ENCODE data around the gene DDX51. TPM values are rescaled to one million over a fixed set of nuclear protein-coding genes. Genes with fewer than 3 reads are reported as not detected.
"Not testable (repeated sequence)": the region's sequence is repeated elsewhere in the genome, so short reads cannot be mapped to it uniquely, and the experiment has no call there.

Gene DDX51
- total RNA-seq, 2 donors from 2014 or later, result 20.7 to 44.5 TPM

DNA sequence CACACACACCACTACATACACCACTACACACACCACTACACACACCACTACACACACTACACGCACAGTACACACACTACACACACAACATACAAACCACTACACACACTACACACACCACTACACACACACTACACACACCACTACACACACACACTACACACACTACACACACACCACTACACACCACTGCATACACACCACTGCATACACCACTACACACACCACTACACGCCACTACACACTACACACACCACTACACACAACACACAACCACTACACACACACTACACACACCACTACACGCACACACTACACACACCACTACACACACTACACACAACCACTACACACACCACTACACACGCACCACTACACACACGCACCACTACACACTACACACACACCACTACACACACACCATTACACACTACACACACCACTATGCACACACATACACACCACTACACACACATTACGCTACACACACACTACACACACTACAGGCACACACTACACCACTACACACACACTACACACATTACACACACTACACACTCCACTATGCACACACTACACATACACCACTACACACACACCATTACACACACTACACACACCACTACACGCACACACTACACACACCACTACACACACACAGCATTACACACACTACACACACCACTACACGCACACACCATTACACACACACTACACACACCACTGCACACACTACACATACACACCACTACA is 12.6 kb upstream of the DDX51 start:
- no peaks in the 10 kb centered on the region for H3K9me3 Mint-ChIP-seq
- no peak overlapping the region for H3K27ac Mint-ChIP-seq
- no peak for ATAC-seq (replicated peaks)

DNA sequence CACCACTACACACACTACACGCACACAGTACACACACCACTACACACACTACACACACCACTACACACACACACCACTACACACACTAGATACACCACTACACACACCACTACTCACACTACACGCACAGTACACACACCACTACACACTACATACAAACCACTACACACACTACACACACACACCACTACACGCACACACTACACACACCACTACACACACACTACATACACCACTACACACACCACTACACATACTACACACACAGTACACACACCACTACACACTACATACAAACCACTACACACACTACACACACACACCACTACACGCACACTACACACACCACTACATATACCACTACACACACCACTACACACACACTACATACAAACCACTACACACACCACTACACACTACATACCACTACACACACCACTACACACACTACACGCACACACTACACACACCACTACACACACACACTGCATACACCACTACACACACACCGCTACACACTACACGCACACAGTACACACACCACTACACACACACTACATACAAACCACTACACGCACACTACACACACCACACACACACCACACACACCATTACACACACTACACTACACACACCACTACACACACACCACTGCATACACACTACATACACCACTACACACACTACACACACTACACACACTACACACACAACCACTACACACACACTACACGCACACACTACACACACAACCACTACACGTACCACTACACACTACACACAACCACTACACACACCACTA is 11.9 kb upstream of the DDX51 start:
- H3K36me3 Mint-ChIP-seq (ENCODE audit: low read depth), result no peaks in the 10 kb centered on the region
- ATAC-seq (replicated peaks), result no peak
- no peaks in the 10 kb centered on the region for H3K9me3 Mint-ChIP-seq

More for the DNA sequence above, 12.6 kb upstream of the DDX51 start:
- H3K36me3 Mint-ChIP-seq (ENCODE audit: low read depth), result no peaks in the 10 kb centered on the region
- no peak overlapping the region for H3K4me3 Mint-ChIP-seq
- no peaks in the 10 kb centered on the region for H3K4me1 Mint-ChIP-seq
- H3K27me3 Mint-ChIP-seq, result no peaks in the 10 kb centered on the region

DNA sequence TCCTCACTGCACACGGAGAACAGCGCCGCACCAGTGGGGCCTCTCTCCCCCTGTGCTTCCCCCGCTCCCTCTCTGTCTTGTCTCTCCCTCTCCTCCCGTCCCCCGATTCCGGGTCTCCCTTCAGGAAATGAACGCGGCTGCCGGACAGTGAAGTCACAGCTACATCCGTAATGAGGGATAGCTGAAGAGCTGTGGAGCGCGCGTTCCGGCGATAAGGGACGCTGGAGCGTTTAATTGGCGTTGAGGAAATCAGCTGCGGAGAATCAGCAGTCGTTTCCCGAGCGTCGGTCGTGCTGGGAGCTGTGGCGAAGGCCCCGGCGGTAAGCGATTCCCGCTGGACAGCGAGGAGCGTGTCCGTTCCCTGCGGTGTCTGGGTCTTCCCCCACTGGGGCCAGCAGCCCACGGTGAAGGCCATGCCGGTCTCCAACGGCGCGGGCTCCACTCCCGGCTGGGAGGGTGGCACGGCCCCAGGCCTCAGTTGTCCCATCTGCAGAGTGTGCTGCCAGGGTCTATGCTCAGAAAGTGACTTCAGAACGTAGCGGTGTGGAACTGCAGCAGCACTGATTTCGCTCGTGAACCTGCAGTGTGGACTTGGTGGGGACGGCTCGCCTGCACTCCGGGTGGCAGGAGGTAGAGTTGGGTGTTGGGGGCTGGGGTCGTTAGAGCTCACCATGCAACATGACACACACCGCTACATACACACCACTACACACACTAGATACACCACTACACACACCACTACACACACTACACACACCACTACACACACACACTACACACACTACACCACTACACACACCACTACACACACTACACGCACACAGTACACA is 11.0 kb upstream of the DDX51 start:
- no peaks in the 10 kb centered on the region for H3K27me3 Mint-ChIP-seq
- H3K4me1 Mint-ChIP-seq, result no peaks in the 10 kb centered on the region
- no peak overlapping the region for H3K27ac Mint-ChIP-seq
- H3K9me3 Mint-ChIP-seq, result no peaks in the 10 kb centered on the region
- no peak overlapping the region for H3K4me3 Mint-ChIP-seq
- no peak for ATAC-seq (replicated peaks)
- no peaks in the 10 kb centered on the region for H3K36me3 Mint-ChIP-seq (ENCODE audit: low read depth)

More for the DNA sequence above, 11.9 kb upstream of the DDX51 start:
- no peaks in the 10 kb centered on the region for H3K4me1 Mint-ChIP-seq
- H3K27me3 Mint-ChIP-seq, result no peaks in the 10 kb centered on the region
- H3K27ac Mint-ChIP-seq, result no peak overlapping the region
- no peak overlapping the region for H3K4me3 Mint-ChIP-seq

DNA sequence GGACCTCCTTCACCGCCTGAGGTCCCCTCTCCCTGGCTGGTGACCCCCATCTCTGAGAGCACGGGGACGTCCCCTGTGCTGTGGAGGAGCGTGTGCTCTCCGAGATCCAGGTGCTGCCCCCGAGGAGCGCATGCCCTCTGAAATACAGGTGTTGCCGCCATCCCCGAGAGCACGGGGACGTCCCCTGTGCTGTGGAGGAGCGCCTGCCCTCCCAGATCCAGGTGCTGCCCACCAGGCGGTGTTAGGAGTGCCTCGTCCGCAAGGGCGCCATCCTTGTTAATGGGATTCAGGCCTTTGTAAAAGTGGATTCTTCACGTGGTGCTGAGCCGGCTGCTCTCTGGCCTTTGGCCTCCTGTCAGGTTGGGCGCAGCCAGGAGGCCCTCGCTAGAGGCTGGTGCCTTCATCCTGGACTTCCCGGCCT is 10.2 kb upstream of the DDX51 start:
- Mint-ChIP-seq H3K9me3 (no peaks in the 10 kb centered on the region), H3K4me3 (no peak overlapping the region)

DNA sequence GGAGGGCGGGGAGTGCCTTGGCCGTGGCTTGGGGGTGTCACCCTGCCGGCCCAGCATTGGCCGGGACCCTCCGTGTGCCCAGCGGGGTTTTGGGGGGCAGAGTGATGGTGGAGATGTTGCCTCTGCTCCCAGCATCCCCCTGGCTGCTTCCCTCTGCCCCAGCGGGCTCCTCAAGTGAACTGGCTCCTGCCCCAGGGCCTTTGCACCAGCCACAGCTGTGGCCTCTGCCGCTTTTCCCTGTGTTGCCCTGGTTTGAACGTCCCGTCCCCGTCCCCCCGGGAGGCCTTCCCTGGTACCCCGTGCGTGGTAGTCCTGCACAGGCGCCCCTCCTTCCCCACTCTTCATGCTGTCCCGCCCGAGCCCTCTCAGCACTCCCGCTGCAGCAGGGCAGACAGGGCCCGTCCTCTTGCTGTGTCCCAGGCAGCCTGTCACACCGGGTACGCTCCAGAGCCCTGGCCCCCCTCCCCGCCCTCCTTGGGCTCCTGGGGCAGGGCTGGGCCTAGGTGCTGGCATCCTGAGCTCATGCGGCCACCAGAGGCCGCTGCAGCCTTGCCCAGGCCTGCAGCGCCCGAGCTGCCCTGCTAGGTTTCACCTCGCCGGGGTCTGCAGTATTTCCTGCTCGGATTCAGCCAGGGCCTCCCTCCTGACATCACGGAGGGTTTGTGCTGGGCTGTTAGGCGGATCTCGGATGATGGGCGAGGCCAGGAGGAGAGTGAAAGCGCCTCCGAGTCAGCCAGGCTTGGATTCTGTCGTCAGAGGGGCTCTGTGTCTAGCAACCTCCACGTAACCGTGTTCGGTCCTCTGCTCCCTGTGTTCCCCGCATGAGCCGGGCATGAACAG is 9.6 kb upstream of the DDX51 start:
- Mint-ChIP-seq H3K4me3 (no peak overlapping the region), H3K9me3 (no peaks in the 10 kb centered on the region), H3K36me3 (ENCODE audit: low read depth) (no peaks in the 10 kb centered on the region), H3K27me3 (no peaks in the 10 kb centered on the region), H3K4me1 (no peaks in the 10 kb centered on the region), H3K27ac (no peak overlapping the region)
- peak; percentile 89 for ATAC-seq (replicated peaks)

More for the DNA sequence above, 10.2 kb upstream of the DDX51 start:
- ATAC-seq (replicated peaks), result no peak
- no peaks in the 10 kb centered on the region for H3K27me3 Mint-ChIP-seq
- H3K4me1 Mint-ChIP-seq, result no peaks in the 10 kb centered on the region
- no peak overlapping the region for H3K27ac Mint-ChIP-seq
- H3K36me3 Mint-ChIP-seq (ENCODE audit: low read depth), result no peaks in the 10 kb centered on the region

DNA sequence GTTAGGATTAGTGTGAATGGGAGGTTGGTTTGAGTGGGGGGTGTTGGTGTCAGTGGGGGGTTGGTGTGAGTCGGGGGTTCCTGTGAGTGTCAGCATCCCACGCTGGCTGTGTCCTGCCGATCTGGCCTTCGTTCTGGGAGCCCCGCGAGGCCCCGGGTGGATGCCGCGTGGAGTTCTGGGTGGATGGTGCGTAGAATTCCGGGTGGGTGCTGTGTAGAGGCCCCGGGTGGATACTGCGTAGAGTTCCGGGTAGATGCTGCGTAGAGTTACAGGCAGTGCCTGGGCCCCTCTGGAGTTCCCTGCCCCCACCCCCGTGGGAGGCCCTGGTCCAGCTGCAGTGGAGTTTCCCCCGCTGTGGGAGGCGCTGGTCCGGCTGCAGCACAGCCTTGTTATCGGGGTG is 8.8 kb upstream of the DDX51 start:
- Mint-ChIP-seq H3K27me3 (no peaks in the 10 kb centered on the region), H3K36me3 (ENCODE audit: low read depth) (no peaks in the 10 kb centered on the region), H3K27ac (no peak overlapping the region), H3K9me3 (no peaks in the 10 kb centered on the region), H3K4me1 (no peaks in the 10 kb centered on the region), H3K4me3 (no peak overlapping the region)
- no peak for ATAC-seq (replicated peaks)

DNA sequence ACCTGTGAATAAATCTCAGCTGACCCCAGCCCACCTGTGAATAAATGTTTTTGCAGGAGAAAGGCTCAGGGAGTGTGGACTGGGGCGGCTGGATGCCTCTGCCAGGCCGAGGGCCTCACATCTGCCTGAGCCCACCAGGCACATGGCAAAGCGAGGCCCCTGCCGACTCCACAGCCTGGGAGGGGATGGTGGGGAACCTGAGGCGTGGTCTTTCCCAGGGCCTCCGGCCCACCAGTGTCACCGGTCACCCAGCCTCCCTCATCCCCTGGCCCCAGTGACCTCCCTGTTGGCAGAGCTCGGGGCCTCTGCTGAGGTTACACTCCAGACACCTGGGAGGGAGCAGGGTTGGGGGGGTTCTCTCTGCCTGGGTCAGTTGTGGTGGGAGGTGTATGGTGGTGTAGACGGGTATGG is 8.3 kb upstream of the DDX51 start:
- Mint-ChIP-seq H3K9me3 (no peaks in the 10 kb centered on the region), H3K36me3 (ENCODE audit: low read depth) (no peaks in the 10 kb centered on the region), H3K27me3 (no peaks in the 10 kb centered on the region), H3K4me3 (no peak overlapping the region), H3K4me1 (no peaks in the 10 kb centered on the region), H3K27ac (no peak overlapping the region)
- ATAC-seq (replicated peaks), result no peak

DNA sequence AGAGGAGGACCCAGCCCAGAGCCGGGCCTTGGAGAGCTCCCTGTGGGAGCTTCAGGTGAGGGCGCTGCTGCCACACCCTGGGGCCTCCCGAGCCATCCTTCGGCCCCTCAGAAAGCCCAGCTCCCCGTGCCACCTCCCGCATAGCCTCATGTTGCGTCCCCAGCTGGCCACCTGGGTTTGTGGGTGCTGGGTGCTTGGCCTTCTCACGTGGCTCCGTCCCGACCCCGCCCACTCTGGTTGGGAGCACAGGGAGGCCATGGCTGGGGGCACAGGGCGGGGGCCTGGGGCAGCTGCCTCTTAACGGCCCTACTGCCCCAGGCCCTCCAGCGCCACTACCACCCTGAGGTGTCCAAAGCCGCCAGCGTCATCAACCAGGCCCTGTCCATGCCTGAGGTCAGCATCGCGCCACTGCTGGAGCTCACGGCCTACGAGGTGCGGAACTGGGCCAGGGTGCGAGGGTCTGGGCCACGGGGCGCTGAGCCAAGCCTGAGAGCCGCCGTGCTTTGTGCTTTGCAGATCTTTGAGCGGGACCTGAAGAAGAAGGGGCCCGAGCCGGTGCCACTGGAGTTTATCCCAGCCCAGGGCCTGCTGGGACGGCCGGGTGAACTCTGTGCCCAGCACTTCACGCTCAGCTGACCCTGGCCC is 7.8 kb upstream of the DDX51 start:
- no peaks in the 10 kb centered on the region for H3K4me1 Mint-ChIP-seq
- ATAC-seq (replicated peaks), result no peak

DNA sequence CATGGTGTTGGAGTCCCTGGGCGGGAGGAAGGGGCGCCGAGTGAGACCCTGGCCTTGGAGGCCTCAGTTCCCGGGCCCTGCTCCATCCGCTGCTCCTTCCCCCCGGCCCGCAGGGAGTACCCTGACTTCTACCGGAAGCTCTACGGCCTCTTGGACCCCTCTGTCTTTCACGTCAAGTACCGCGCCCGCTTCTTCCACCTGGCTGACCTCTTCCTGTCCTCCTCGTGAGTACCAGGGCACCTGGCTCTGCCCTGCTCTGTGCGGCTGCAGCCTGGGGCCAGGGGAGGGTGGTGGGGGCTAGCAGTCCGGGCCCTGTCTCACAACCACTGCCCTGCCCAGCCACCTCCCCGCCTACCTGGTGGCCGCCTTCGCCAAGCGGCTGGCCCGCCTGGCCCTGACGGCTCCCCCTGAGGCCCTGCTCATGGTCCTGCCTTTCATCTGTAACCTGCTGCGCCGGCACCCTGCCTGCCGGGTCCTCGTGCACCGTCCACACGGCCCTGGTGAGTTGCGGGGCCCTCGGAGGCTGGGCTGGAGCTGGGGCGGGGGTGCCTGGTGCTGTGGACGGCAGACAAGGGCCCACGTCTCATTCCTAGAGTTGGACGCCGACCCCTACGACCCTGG is 7.1 kb upstream of the DDX51 start:
- Mint-ChIP-seq H3K4me1 (peaks cover 2% of the 10 kb centered on the region), H3K27me3 (no peaks in the 10 kb centered on the region), H3K27ac (no peak overlapping the region), H3K4me3 (no peak overlapping the region), H3K9me3 (no peaks in the 10 kb centered on the region), H3K36me3 (ENCODE audit: low read depth) (peaks cover 4% of the 10 kb centered on the region)
- no peak for ATAC-seq (replicated peaks)

More for the DNA sequence above, 7.8 kb upstream of the DDX51 start:
- Mint-ChIP-seq H3K9me3 (no peaks in the 10 kb centered on the region), H3K36me3 (ENCODE audit: low read depth) (no peaks in the 10 kb centered on the region), H3K27me3 (no peaks in the 10 kb centered on the region), H3K4me3 (no peak overlapping the region), H3K27ac (no peak overlapping the region)

DNA sequence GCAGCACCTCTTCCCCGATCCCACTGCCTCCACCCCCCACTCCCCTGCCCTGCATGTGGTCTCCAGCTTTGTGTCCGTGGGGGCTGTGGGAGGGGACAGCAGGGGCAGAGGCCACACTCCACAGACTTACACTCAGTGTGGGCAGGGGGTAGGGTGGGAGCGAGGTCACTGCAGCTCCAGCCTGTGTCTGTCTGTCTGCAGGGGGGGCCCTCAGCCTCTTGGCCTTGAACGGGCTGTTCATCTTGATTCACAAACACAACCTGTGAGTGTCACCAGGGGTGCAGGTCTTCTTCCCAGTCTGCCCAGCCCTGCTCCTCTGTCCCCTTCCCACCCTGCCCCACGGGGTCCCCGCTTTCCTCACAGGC is 6.6 kb upstream of the DDX51 start:
- no peak overlapping the region for H3K4me3 Mint-ChIP-seq
- peaks cover 7% of the 10 kb centered on the region for H3K4me1 Mint-ChIP-seq
- H3K27me3 Mint-ChIP-seq, result no peaks in the 10 kb centered on the region
- no peak for ATAC-seq (replicated peaks)
- H3K9me3 Mint-ChIP-seq, result no peaks in the 10 kb centered on the region
- no peak overlapping the region for H3K27ac Mint-ChIP-seq
- peaks cover 9% of the 10 kb centered on the region for H3K36me3 Mint-ChIP-seq (ENCODE audit: low read depth)

DNA sequence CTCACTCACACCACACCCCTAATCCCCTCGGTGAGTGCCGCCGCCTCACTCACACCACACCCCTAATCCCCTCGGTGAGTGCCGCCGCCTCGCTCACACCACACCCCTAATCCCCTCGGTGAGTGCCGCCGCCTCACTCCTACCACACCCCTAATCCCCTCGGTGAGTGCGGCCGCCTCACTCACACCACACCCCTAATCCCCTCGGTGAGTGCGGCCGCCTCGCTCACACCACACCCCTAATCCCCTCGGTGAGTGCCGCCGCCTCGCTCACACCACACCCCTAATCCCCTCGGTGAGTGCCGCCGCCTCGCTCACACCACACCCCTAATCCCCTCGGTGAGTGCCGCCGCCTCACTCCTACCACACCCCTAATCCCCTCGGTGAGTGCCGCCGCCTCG is 5.4 kb upstream of the DDX51 start:
- not testable (repeated sequence) for ATAC-seq (replicated peaks); H3K4me3 Mint-ChIP-seq; H3K4me1 Mint-ChIP-seq; H3K27me3 Mint-ChIP-seq; H3K9me3 Mint-ChIP-seq; H3K27ac Mint-ChIP-seq
- H3K36me3 Mint-ChIP-seq (ENCODE audit: low read depth), result peaks cover 19% of the 10 kb centered on the region

DNA sequence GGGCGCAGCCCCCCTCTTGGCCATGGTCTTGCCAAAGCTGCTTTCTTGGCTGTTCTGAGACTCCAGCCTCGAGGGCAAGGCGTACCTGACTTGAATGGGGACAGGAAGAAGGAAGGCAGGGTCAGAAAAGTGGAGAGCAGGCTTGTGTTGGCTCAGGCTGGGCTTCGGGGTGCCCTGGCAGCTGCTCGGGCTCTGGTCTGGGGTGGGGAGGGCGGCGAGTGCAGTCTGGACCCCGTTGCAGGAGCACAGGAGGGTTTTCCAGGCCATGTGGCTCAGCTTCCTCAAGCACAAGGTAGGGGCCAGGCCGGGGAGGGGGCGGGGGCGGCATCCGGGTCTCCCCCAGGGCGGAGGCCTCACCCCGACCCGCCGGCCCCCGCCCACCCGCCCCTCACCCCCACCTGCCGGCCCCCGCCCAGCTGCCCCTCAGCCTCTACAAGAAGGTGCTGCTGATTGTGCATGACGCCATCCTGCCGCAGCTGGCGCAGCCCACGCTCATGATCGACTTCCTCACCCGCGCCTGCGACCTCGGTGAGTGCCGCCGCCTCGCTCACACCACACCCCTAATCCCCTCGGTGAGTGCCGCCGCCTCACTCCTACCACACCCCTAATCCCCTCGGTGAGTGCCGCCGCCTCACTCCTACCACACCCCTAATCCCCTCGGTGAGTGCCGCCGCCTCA is 4.4 kb upstream of the DDX51 start:
- no peaks in the 10 kb centered on the region for H3K27me3 Mint-ChIP-seq
- no peak for ATAC-seq (replicated peaks)
- peaks cover 25% of the 10 kb centered on the region for H3K36me3 Mint-ChIP-seq (ENCODE audit: low read depth)
- no peak overlapping the region for H3K27ac Mint-ChIP-seq
- H3K4me3 Mint-ChIP-seq, result no peak overlapping the region
- no peaks in the 10 kb centered on the region for H3K9me3 Mint-ChIP-seq
- peaks cover 9% of the 10 kb centered on the region for H3K4me1 Mint-ChIP-seq
